CD8-positive, alpha-beta memory T cell (primary cell): ENCODE measurements around the gene C9orf40. TPM values are rescaled to one million over a fixed set of nuclear protein-coding genes. Genes with fewer than 3 reads are reported as not detected.

Source experiments
- polyA plus RNA-seq: library from polyadenylated mRNA; unstranded; fragments of 300-500 nt; fragmentation: Illumina TruSeq; gene quantifications from one replicate; pipeline ENCODE4 v1.2.3, GENCODE V29; 2021
- total RNA-seq, 2 experiments: library from RNA; stranded (reverse); gene quantifications; one replicate each; pipeline ENCODE4 v1.2.3, GENCODE V29; 2021

C9orf40 gene
- total and polyA plus RNA-seq, 3 experiments from 2014 or later: 4.0 to 22.0 (median 21.4) TPM

Other genes starting within 250 kb of the C9orf40 start
- gene TRPM6, start 65.0 kb downstream of the C9orf40 start, total RNA-seq: not detected
- not detected for gene TRPM6, start 65.0 kb downstream of the C9orf40 start, polyA plus RNA-seq
- gene CARNMT1, start 75.4 kb upstream of the C9orf40 start, total RNA-seq: 10 to 100 TPM; 30.8 to 32.9 TPM
- gene CARNMT1, start 75.4 kb upstream of the C9orf40 start, polyA plus RNA-seq: 12.8 TPM
- 10 to 100 TPM; 14.1 to 14.6 TPM for gene NMRK1, start 135.2 kb upstream of the C9orf40 start, total RNA-seq
- gene NMRK1, start 135.2 kb upstream of the C9orf40 start, polyA plus RNA-seq: 48.4 TPM
- 10 to 100 TPM; 71.9 to 76.0 TPM for gene OSTF1, start 135.6 kb upstream of the C9orf40 start, total RNA-seq
- 170 TPM for gene OSTF1, start 135.6 kb upstream of the C9orf40 start, polyA plus RNA-seq